Astrocyte (in vitro differentiated cells and primary cell): ENCODE results near the gene GSK3B.

Experiments
- CTCF ChIP-seq: IDR thresholded peaks from 2 replicates; pipeline ENCODE4 v1.5.1; 2011; ENCODE audit warnings: low read depth, mild to moderate bottlenecking, inconsistent platforms, low read length, moderate library complexity; ENCODE audit not compliant: insufficient read depth
- EZH2 ChIP-seq: IDR thresholded peaks from 2 replicates; pipeline ENCODE4 v1.6.1; 2012; ENCODE audit warnings: mild to moderate bottlenecking, low read length, inconsistent platforms; ENCODE audit not compliant: insufficient read depth

DNA sequence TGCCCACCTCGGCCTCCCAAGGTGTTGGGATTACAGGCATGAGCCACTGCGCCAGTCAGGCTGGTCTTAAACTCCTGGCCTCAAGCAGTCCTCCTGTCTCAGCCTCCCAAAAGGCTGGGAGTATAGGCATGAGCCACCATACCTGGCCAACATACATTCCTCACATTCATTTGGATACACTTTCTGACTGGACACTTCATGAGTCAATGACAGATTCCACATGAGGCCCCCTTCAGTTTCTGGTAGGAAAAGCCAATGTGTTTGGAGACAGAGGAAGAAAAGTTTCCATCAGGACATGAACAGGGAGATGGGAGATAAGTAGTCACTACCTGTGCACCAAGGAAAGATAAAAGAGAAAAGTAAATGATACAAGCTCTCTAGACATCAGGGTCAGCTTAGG lies 49.4 kb upstream of the GSK3B start:
- TF ChIP-seq CTCF (no peak), EZH2 (no peak)
